ENCODE results near the gene CSH2.

DNA sequence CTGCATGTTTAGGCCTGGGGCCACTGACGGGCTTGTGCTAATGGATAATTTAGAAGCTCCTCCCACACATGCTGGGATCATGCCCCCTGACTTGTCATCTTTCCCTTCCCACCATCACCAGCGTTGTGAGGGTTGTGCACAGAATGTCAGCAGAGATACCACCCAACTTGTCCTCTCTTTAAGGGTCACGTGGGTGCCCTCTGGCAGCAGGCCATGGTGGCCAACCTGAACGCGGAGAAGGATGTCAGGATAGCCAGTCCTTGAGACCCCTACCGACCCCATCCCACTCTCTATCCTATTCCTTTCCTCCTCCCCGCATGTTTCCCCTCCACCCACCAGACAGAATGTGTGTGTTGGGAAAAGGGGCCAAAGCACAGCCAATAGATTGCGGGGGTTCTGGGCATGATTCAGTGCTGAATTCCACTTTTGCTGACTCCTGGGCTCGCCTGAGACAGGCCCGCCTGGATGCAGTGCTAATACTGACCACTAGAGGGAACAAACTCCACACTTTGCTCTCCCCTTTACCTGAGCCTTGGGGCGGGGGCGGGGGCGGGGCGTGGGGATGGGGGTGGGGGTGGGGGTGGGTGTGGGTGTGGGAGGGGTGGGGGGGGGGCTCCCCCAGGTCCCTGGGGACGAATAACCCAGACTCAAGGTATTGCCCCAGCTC is 8.6 kb upstream of the CSH2 start, which contains the start of gene GH2:
- TF ChIP-seq, protein P1, sequence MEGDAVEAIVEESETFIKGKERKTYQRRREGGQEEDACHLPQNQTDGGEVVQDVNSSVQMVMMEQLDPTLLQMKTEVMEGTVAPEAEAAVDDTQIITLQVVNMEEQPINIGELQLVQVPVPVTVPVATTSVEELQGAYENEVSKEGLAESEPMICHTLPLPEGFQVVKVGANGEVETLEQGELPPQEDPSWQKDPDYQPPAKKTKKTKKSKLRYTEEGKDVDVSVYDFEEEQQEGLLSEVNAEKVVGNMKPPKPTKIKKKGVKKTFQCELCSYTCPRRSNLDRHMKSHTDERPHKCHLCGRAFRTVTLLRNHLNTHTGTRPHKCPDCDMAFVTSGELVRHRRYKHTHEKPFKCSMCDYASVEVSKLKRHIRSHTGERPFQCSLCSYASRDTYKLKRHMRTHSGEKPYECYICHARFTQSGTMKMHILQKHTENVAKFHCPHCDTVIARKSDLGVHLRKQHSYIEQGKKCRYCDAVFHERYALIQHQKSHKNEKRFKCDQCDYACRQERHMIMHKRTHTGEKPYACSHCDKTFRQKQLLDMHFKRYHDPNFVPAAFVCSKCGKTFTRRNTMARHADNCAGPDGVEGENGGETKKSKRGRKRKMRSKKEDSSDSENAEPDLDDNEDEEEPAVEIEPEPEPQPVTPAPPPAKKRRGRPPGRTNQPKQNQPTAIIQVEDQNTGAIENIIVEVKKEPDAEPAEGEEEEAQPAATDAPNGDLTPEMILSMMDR (IDR thresholded peaks at IDR 0.05; ENCODE audit: low read depth, low read length, poor library complexity, severe bottlenecking), result peak; percentile 71
- TF ChIP-seq EZH2phosphoT487 (IDR thresholded peaks at IDR 0.05; ENCODE audit: borderline replicate concordance, low read length), result no peak
